Adrenal gland (tissue), 5 donors: Measurements from ENCODE around the gene TMEM88.

Experiments
- CTCF ChIP-seq, 6 experiments: fragments of 450-650 bp in 4 of 6; fragments of 200-600 bp in 2 of 6; sonication (generic) in 1 of 6; IDR thresholded peaks; 1 replicate in 5 of 6; 2 replicates in 1 of 6; pipeline versions ENCODE4 v1.5.1 to v1.8.0; 2016 to 2021; ENCODE audit warnings: antibody characterized with exemption in 6 of 6, mild to moderate bottlenecking in 2 of 6, moderate library complexity in 1 of 6
- POLR2A ChIP-seq, 2 donors: fragments of 450-650 bp; IDR thresholded peaks; one replicate each; pipeline ENCODE4 v1.6.1; 2017; ENCODE audit warnings: antibody characterized with exemption in 2 of 2, mild to moderate bottlenecking in 2 of 2, moderate library complexity in 1 of 2
- donor health status: DM: no; HTN: no; CAD: no.

- TF ChIP-seq CTCF (IDR thresholded peaks at IDR 0.05), result peak; percentile 38 to 87 (median 72)
- peak in 1 of 2 donors; percentile 63 for TF ChIP-seq POLR2A (IDR thresholded peaks at IDR 0.05)
Observed at GRCh38 chr17:7889166-7889955, 34.5 kb downstream of the TMEM88 start.
